HepG2 (cell line): ENCODE results near the gene DNALI1. TPM values are rescaled to one million over a fixed set of nuclear protein-coding genes. Genes with fewer than 3 reads are reported as not detected.

Source experiments
- AHR ChIP-seq: IDR thresholded peaks from 2 replicates; pipeline ENCODE4 v1.6.1; 2018; ENCODE audit warnings: missing genetic modification reagents, missing compliant biosample characterization
- ATAD3A ChIP-seq: sonication (generic); formaldehyde crosslinking; IDR thresholded peaks from 2 replicates; pipeline ENCODE4 v1.4.0; 2020; ENCODE audit warnings: missing genetic modification reagents
- BHLHE40 ChIP-seq: IDR thresholded peaks from 2 replicates; pipeline ENCODE4 v1.6.1; 2011; ENCODE audit warnings: low read length, improper control_type of control experiment
- CCDC6 ChIP-seq: sonication (generic); formaldehyde crosslinking; IDR thresholded peaks from 2 replicates; pipeline ENCODE4 v1.8.1; 2022; ENCODE audit warnings: mild to moderate bottlenecking, missing genetic modification reagents, moderate library complexity
- CHD2 ChIP-seq: IDR thresholded peaks from 2 replicates; pipeline ENCODE4 v1.6.1; 2011; ENCODE audit warnings: low read depth, low read length, improper control_type of control experiment
- GLI4 ChIP-seq: sonication (generic); formaldehyde crosslinking; IDR thresholded peaks from 2 replicates; pipeline ENCODE4 v1.5.1; 2020; ENCODE audit warnings: missing genetic modification reagents, mild to moderate bottlenecking, moderate library complexity, borderline replicate concordance
- MLXIP ChIP-seq: sonication (generic); formaldehyde crosslinking; IDR thresholded peaks from 2 replicates; pipeline ENCODE4 v1.9.0; 2021; ENCODE audit warnings: missing genetic modification reagents, borderline replicate concordance
- NFKB2 ChIP-seq: sonication (generic); formaldehyde crosslinking; IDR thresholded peaks from 2 replicates; pipeline ENCODE4 v1.4.0; 2020; ENCODE audit warnings: missing genetic modification reagents, borderline replicate concordance
- SMARCE1 ChIP-seq: fragments of 450-650 bp; IDR thresholded peaks from 2 replicates; pipeline ENCODE4 v1.6.1; 2017; ENCODE audit warnings: borderline replicate concordance
- SP1 ChIP-seq, 2 experiments: fragments of 450-650 bp in 1 of 2; sonication (generic) in 1 of 2; formaldehyde crosslinking in 1 of 2; IDR thresholded peaks; 2 replicates each; pipeline versions ENCODE4 v1.4.0 to v1.6.1; 2016 to 2020; ENCODE audit warnings: missing genetic modification reagents in 1 of 2
- SP4 ChIP-seq: sonication (generic); formaldehyde crosslinking; IDR thresholded peaks from 2 replicates; pipeline ENCODE4 v1.8.1; 2023; ENCODE audit warnings: mild to moderate bottlenecking, missing genetic modification reagents
- TBX2 ChIP-seq: sonication (generic); formaldehyde crosslinking; IDR thresholded peaks from 2 replicates; pipeline ENCODE4 v1.5.0; 2020; ENCODE audit warnings: missing genetic modification reagents, mild to moderate bottlenecking, borderline replicate concordance
- TCF7 ChIP-seq: sonication (generic); IDR thresholded peaks from 2 replicates; pipeline ENCODE4 v1.6.1; 2016; ENCODE audit warnings: antibody characterized with exemption, low read depth
- TRIM24 ChIP-seq: sonication (generic); formaldehyde crosslinking; IDR thresholded peaks from 2 replicates; pipeline ENCODE4 v1.8.0; 2022; ENCODE audit warnings: mild to moderate bottlenecking, missing genetic modification reagents
- ZNF160 ChIP-seq: sonication (generic); formaldehyde crosslinking; IDR thresholded peaks from 2 replicates; pipeline ENCODE4 v1.8.0; 2022; ENCODE audit warnings: mild to moderate bottlenecking, inconsistent platforms, missing genetic modification reagents
- ZNF274 ChIP-seq: sonication (generic); formaldehyde crosslinking; IDR thresholded peaks from 2 replicates; pipeline ENCODE4 v1.5.1; 2020; ENCODE audit warnings: mild to moderate bottlenecking, missing genetic modification reagents
- ZNF292 ChIP-seq: sonication (generic); formaldehyde crosslinking; IDR thresholded peaks from 2 replicates; pipeline ENCODE4 v1.8.1; 2022; ENCODE audit warnings: mild to moderate bottlenecking, low read depth, missing genetic modification reagents, borderline replicate concordance
- ZNF34 ChIP-seq: sonication (generic); formaldehyde crosslinking; IDR thresholded peaks from 2 replicates; pipeline ENCODE4 v1.4.0; 2020; ENCODE audit warnings: mild to moderate bottlenecking, missing genetic modification reagents, borderline replicate concordance
- ZNF619 ChIP-seq: sonication (generic); formaldehyde crosslinking; IDR thresholded peaks from 2 replicates; pipeline ENCODE4 v1.4.0; 2020; ENCODE audit warnings: mild to moderate bottlenecking, missing genetic modification reagents
- ZNF724P ChIP-seq: sonication (generic); formaldehyde crosslinking; IDR thresholded peaks from 2 replicates; pipeline ENCODE4 v1.8.0; 2022; ENCODE audit warnings: missing genetic modification reagents, borderline replicate concordance
- ZNF768 ChIP-seq: sonication (generic); formaldehyde crosslinking; IDR thresholded peaks from 2 replicates; pipeline ENCODE4 v1.4.0; 2020; ENCODE audit warnings: missing genetic modification reagents
- ZNF816 ChIP-seq: sonication (generic); formaldehyde crosslinking; IDR thresholded peaks from 2 replicates; pipeline ENCODE4 v1.8.0; 2022; ENCODE audit warnings: missing genetic modification reagents, mild to moderate bottlenecking, borderline replicate concordance
- polyA plus RNA-seq, 8 experiments: library from polyadenylated mRNA; depleted of rRNA in 3 of 8; stranded (reverse) in 7 of 8; unstranded in 1 of 8; fragments of >200 nt; fragmentation: Illumina TruSeq in 4 of 8; extraction: Trizol in 4 of 8; gene quantifications; 2 replicates each; pipeline versions ENCODE4 v1.2.1 to v1.2.3, GENCODE V29; 2011 to 2016; ENCODE audit warnings: low read depth in 4 of 8, missing spikeins in 1 of 8, mixed read lengths in 1 of 8; ENCODE audit not compliant: insufficient read depth in 1 of 8
- total RNA-seq, 5 experiments: library from RNA; depleted of rRNA; stranded (reverse); fragments of >200 nt; fragmentation: Illumina TruSeq; extraction: Trizol; gene quantifications; 2 replicates each; pipeline ENCODE4 v1.2.3, GENCODE V29; 2016; ENCODE audit warnings: low read depth in 1 of 5
- TF ChIP-seq, protein P1 (sequence below): sonication (generic); formaldehyde crosslinking; IDR thresholded peaks from 2 replicates; pipeline ENCODE4 v1.5.1; 2020; ENCODE audit warnings: mild to moderate bottlenecking, missing genetic modification reagents, moderate library complexity

DNALI1 gene
- total and polyA plus RNA-seq, 2 of the 13 experiments (the other 11 are each of a cell fraction or from before 2014, with no cell fraction given), result 0.42 to 0.70 TPM

DNA sequence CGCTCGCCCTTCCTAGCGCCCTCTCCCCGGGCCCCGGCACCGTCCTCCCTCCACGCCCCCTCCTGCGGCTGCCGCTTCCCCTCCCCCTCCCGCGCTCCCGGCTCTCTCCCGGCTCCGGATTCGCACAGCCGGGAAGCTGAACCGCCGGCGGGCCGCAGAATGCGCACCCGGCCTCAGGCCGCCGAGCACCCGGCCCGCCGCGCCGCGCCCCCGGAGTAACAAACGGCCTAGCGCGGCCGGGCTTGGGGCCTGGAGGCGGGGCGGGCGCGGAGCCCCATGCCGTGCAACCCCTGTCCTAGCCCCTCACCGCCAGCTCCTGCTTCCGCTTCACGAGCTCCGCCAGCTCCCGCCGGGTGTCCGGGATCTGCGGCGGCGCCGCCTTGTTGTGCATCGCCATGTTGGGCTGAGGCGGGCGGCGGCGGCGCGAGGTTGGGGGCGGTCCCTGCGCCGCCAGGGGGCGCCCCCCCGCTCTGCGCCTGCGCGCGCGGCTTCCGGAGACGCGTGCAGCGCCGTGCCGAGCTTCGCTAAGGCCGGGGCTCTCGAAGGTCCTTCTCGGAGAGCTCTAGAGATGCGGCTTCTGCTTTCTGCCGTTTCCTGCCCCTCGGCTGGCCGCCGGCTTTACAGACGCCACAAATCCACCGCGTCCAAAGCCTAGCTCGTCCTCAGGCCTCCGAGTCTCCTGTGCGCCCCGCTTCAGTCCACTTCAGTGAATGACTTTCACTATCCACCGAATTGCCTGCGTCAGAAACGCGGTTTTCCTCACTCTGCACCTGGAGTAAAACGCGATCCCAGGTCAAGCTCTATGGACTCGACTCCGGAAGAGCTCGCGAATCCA, 42.2 kb upstream of the DNALI1 start, which contains the start of gene MEAF6 (continued):
- TF ChIP-seq MLXIP (CRISPR knock-in tag), result peak; percentile 89; the same call in 1 of the 2 replicates
- TF ChIP-seq ZNF619 (CRISPR knock-in tag), result no peak
- TF ChIP-seq, protein P1, sequence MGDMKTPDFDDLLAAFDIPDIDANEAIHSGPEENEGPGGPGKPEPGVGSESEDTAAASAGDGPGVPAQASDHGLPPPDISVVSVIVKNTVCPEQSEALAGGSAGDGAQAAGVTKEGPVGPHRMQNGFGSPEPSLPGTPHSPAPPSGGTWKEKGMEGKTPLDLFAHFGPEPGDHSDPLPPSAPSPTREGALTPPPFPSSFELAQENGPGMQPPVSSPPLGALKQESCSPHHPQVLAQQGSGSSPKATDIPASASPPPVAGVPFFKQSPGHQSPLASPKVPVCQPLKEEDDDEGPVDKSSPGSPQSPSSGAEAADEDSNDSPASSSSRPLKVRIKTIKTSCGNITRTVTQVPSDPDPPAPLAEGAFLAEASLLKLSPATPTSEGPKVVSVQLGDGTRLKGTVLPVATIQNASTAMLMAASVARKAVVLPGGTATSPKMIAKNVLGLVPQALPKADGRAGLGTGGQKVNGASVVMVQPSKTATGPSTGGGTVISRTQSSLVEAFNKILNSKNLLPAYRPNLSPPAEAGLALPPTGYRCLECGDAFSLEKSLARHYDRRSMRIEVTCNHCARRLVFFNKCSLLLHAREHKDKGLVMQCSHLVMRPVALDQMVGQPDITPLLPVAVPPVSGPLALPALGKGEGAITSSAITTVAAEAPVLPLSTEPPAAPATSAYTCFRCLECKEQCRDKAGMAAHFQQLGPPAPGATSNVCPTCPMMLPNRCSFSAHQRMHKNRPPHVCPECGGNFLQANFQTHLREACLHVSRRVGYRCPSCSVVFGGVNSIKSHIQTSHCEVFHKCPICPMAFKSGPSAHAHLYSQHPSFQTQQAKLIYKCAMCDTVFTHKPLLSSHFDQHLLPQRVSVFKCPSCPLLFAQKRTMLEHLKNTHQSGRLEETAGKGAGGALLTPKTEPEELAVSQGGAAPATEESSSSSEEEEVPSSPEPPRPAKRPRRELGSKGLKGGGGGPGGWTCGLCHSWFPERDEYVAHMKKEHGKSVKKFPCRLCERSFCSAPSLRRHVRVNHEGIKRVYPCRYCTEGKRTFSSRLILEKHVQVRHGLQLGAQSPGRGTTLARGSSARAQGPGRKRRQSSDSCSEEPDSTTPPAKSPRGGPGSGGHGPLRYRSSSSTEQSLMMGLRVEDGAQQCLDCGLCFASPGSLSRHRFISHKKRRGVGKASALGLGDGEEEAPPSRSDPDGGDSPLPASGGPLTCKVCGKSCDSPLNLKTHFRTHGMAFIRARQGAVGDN (CRISPR knock-in tag), result peak; percentile 98
- peak; percentile 48; the same call in 1 of the 2 replicates for TF ChIP-seq ZNF160 (CRISPR knock-in tag)
- no peak for TF ChIP-seq TRIM24
- TF ChIP-seq NFKB2 (CRISPR knock-in tag), result peak; percentile 96
- TF ChIP-seq ATAD3A (CRISPR knock-in tag), result no peak
- peak; percentile 60; the same call in 1 of the 2 replicates for TF ChIP-seq SP4 (CRISPR knock-in tag)
- TF ChIP-seq ZNF292 (CRISPR knock-in tag), result peak; percentile 36
- peak; percentile 30 for TF ChIP-seq ZNF274
- no peak for TF ChIP-seq TCF7
- peak; percentile 86 for TF ChIP-seq CCDC6 (CRISPR knock-in tag)
- no peak for TF ChIP-seq CHD2
- no peak for TF ChIP-seq SMARCE1
- no peak for TF ChIP-seq ZNF34 (CRISPR knock-in tag)
- 0 out of 2 replicates have a peak, but pooled peaks have one; percentile 70 for TF ChIP-seq AHR
- TF ChIP-seq BHLHE40, result no peak; the same call in 1 of the 2 replicates
- TF ChIP-seq SP1 (IDR thresholded peaks at IDR 0.05), result no peak
- peak; percentile 38; the same call in 1 of the 2 replicates for TF ChIP-seq SP1 (CRISPR knock-in tag; IDR thresholded peaks at IDR 0.05)
- TF ChIP-seq ZNF724P, result 0 out of 2 replicates have a peak, but pooled peaks have one; percentile 59
- no peak; the same call in 1 of the 2 replicates for TF ChIP-seq GLI4 (CRISPR knock-in tag)
- TF ChIP-seq ZNF816 (CRISPR knock-in tag), result peak; percentile 91; the same call in 1 of the 2 replicates
- peak; percentile 51; the same call in 1 of the 2 replicates for TF ChIP-seq TBX2
- 0 out of 2 replicates have a peak, but pooled peaks have one; percentile 46 for TF ChIP-seq ZNF768 (CRISPR knock-in tag)
